ENCODE data around the gene SAG. TPM values are rescaled to one million over a fixed set of nuclear protein-coding genes. Genes with fewer than 3 reads are reported as not detected.

Gene SAG
- total RNA-seq, 1 donor, result not detected

- no peak for DNase-seq (ENCODE audit: low read depth)
- H3K4me3 ChIP-seq (ENCODE audit: low read depth, low read length), result no peak overlapping the region
- no peak for TF ChIP-seq CTCF (IDR thresholded peaks at IDR 0.05; ENCODE audit: insufficient read depth, low read depth, low read length)
Observed at GRCh38 chr2:233323851-233324250, 16.2 kb downstream of the SAG start.

GRCh38 chr2:233325256-233325655 is 17.6 kb downstream of the SAG start:
- TF ChIP-seq CTCF (IDR thresholded peaks at IDR 0.05; ENCODE audit: insufficient read depth, low read depth, low read length), result no peak
- no peak for DNase-seq (ENCODE audit: low read depth)
- no peak overlapping the region for H3K4me3 ChIP-seq (ENCODE audit: low read depth, low read length)

DNA sequence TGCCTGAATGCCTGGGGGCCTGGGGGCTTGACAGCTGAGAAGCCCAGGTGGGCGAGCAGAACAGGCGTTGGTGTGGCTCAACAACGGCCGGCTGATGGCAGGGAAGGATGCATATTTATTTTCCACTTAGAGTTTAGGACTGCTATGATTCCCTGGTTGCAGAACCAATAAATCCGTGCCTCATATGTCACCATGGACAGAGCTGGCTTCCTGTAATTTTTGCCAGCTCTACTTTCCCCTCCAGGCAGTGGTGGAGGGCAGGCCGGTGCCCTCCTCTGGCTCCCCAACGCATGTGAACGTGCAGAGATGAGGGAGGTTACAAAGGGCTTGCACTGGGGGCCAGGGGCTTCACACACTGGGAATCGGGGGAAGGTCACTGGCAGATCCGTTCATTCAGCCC is 18.2 kb downstream of the SAG start:
- no peak for TF ChIP-seq CTCF (IDR thresholded peaks at IDR 0.05; ENCODE audit: insufficient read depth, low read depth, low read length)
- H3K4me3 ChIP-seq (ENCODE audit: low read depth, low read length), result no peak overlapping the region

DNA sequence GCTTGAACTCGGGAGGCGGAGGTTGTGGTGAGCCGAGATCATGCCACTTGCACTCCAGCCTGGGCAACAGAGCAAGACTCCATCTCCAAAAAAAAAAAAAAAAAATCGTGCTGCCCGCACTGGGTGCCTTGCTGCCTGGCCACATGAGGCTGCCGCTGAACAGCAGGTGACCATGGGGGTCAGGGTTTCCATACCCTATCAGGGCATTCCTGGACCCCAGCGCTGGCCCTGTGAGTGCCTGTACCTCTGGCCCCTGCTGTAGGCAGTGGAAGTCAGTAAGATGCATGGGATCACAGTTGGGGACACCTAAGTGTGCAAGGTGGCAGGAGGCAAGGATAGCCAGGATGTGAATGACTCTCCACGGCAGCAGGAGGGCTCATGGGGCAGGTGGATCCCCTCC is 18.9 kb downstream of the SAG start:
- no peak for TF ChIP-seq CTCF (IDR thresholded peaks at IDR 0.05; ENCODE audit: insufficient read depth, low read depth, low read length)
- DNase-seq (ENCODE audit: low read depth), result no peak
- H3K4me3 ChIP-seq (ENCODE audit: low read depth, low read length), result no peak overlapping the region

More for the DNA sequence above, 18.2 kb downstream of the SAG start:
- no peak for DNase-seq (ENCODE audit: low read depth)

- DNase-seq (ENCODE audit: low read depth), result no peak
- no peak for TF ChIP-seq CTCF (IDR thresholded peaks at IDR 0.05; ENCODE audit: insufficient read depth, low read depth, low read length)
- no peak overlapping the region for H3K4me3 ChIP-seq (ENCODE audit: low read depth, low read length)
Observed at GRCh38 chr2:233328922-233329321, 21.3 kb downstream of the SAG start.

- TF ChIP-seq CTCF (IDR thresholded peaks at IDR 0.05; ENCODE audit: insufficient read depth, low read depth, low read length), result no peak
- H3K4me3 ChIP-seq (ENCODE audit: low read depth, low read length), result no peak overlapping the region
- no peak for DNase-seq (ENCODE audit: low read depth)
Observed at GRCh38 chr2:233329489-233330135, 22.0 kb downstream of the SAG start.

GRCh38 chr2:233331536-233331935 is 23.9 kb downstream of the SAG start:
- no peak for TF ChIP-seq CTCF (IDR thresholded peaks at IDR 0.05; ENCODE audit: insufficient read depth, low read depth, low read length)
- DNase-seq (ENCODE audit: low read depth), result no peak
- no peak overlapping the region for H3K4me3 ChIP-seq (ENCODE audit: low read depth, low read length)
